Muscle layer of colon (tissue), 2 donors: ENCODE results near the gene HYAL3.

Source experiments
- H3K27ac ChIP-seq: one replicate; pipeline ENCODE4 v1.7.0; 2013; ENCODE audit warnings: low read depth, mild to moderate bottlenecking, low read length, moderate library complexity
- H3K27me3 ChIP-seq, 2 donors: one replicate each; pipeline ENCODE4 v1.7.0; 2013; ENCODE audit warnings: low read length in 2 of 2, mild to moderate bottlenecking in 2 of 2; ENCODE audit not compliant: insufficient read depth in 2 of 2, control insufficient read depth in 1 of 2
- H3K36me3 ChIP-seq: one replicate; pipeline ENCODE4 v1.7.0; 2013; ENCODE audit warnings: mild to moderate bottlenecking, low read length; ENCODE audit not compliant: insufficient read depth
- H3K4me1 ChIP-seq: one replicate; pipeline ENCODE4 v1.7.0; 2013; ENCODE audit warnings: mild to moderate bottlenecking, low read length; ENCODE audit not compliant: insufficient read depth
- H3K4me3 ChIP-seq, 2 donors: one replicate each; pipeline ENCODE4 v1.7.0; 2013; ENCODE audit warnings: low read length in 2 of 2, low read depth in 1 of 2, mild to moderate bottlenecking in 1 of 2, moderate library complexity in 1 of 2
- H3K9ac ChIP-seq: one replicate; pipeline ENCODE4 v1.7.0; 2013; ENCODE audit warnings: low read length
- H3K9me3 ChIP-seq: one replicate; pipeline ENCODE4 v1.7.0; 2013; ENCODE audit warnings: mild to moderate bottlenecking, low read length
- donor health status: abdominal sarcoma.
- donor health status: Adenocarcinoma of cecum.

Gene HYAL3

GRCh38 chr3:50270422-50271224 lies 28.6 kb downstream of the HYAL3 start:
- no peak overlapping the region for H3K9ac ChIP-seq
- H3K4me3 ChIP-seq: peak overlapping the region in 1 of 2 donors; percentile 79
- H3K36me3 ChIP-seq: peaks cover 7% of the 10 kb centered on the region
- H3K4me1 ChIP-seq: peaks cover 44% of the 10 kb centered on the region
- H3K27ac ChIP-seq: peak overlapping the region; percentile 77
- peaks cover 0 to 11% of the 10 kb centered on the region in 2 donors for H3K27me3 ChIP-seq
- no peaks in the 10 kb centered on the region for H3K9me3 ChIP-seq

- H3K27me3 ChIP-seq: peaks cover 0 to 6% of the 10 kb centered on the region in 2 donors
- H3K27ac ChIP-seq: peak overlapping the region; percentile 77
- no peaks in the 10 kb centered on the region for H3K9me3 ChIP-seq
- H3K4me3 ChIP-seq: peak overlapping the region in 1 of 2 donors; percentile 79
- peaks cover 7% of the 10 kb centered on the region for H3K36me3 ChIP-seq
- H3K9ac ChIP-seq: no peak overlapping the region
- H3K4me1 ChIP-seq: peaks cover 51% of the 10 kb centered on the region
Measured at GRCh38 chr3:50269977-50270413, 29.2 kb downstream of the HYAL3 start.

DNA sequence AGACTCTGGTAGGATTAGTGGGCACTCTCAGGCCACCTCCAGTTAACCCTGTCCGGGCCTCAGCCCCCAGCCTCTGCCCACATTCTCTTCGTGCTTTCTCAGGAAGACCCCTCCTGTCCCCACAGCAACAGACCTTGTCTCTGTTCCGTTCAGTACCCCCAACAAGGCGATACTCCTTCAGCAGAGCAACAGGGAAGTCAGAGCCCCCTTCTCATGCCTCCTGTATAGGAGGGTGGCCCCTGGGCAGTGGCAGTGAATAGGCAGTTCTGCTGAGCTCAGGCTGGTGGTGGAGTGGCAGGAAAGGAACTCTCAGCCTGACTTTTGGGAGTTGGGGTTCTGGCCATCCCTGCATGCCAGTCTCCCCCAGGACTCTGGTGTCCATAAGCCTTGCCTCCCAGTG lies 29.7 kb downstream of the HYAL3 start:
- Histone ChIP-seq H3K4me3 (peak overlapping the region; percentile 12 to 79), H3K9me3 (no peaks in the 10 kb centered on the region), H3K9ac (peak overlapping the region; percentile 66), H3K36me3 (peaks cover 7% of the 10 kb centered on the region), H3K4me1 (peaks cover 55% of the 10 kb centered on the region), H3K27me3 (peaks cover 0 to under 1% of the 10 kb centered on the region in 2 donors), H3K27ac (peak overlapping the region; percentile 77)

DNA sequence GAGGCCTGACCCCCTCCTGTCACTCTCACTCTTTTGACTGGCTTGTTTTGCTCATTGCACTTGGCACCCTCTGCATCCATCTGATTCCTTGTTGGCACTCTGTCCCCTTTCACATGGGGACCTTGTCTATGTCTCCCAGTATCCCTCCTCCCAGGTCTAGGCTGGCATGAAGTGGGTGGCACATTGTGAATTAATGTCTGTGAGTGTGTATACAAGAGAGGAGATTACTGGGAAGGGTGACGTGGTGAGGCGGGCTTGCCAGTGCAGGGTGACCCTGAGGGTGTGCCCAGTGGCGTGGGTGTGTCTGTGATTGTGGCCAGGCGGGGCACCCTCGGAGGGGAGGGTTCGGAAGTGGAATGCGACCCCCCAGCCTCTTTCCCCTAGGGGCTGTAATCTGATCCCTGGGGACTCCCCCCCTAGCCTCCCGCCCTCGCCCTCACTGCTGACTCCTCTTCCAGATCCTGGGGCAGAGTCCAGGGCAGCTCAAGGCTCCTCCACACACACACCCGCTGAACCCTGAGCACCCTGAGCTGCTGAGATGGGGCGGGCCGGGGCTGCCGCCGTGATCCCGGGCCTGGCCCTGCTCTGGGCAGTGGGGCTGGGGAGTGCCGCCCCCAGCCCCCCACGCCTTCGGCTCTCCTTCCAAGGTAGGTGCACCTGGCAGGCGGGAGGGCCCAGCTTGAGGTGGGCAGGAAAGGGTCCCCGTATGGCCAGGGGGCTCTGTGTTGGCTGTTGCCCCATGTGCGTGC lies 30.3 kb downstream of the HYAL3 start, which contains the start of gene SEMA3B:
TSS of gene SEMA3B (plus strand) at position 445 of the 749 bp plus-strand sequence. CDS start at position 539, 94 bp downstream.
- H3K27me3 ChIP-seq: no peaks in the 10 kb centered on the region
- H3K4me3 ChIP-seq: peak within 1 kb of the TSS; percentile 37 to 79
- H3K4me1 ChIP-seq: peaks cover 61% of the 10 kb centered on the region
- H3K27ac ChIP-seq: peak within 1 kb of the TSS; percentile 82
- H3K9ac ChIP-seq: peak within 1 kb of the TSS; percentile 91
- peaks cover 7% of the 10 kb centered on the region for H3K36me3 ChIP-seq
- H3K9me3 ChIP-seq: no peaks in the 10 kb centered on the region

GRCh38 chr3:50268276-50268675 lies 30.9 kb downstream of the HYAL3 start:
- peaks cover 7% of the 10 kb centered on the region for H3K36me3 ChIP-seq
- H3K4me3 ChIP-seq: peak overlapping the region; percentile 37 to 79
- H3K27ac ChIP-seq: peak overlapping the region; percentile 82
- peak overlapping the region; percentile 91 for H3K9ac ChIP-seq
- no peaks in the 10 kb centered on the region for H3K27me3 ChIP-seq
- H3K4me1 ChIP-seq: peaks cover 61% of the 10 kb centered on the region
- no peaks in the 10 kb centered on the region for H3K9me3 ChIP-seq

GRCh38 chr3:50267280-50267913 lies 31.8 kb downstream of the HYAL3 start:
- Histone ChIP-seq H3K4me3 (peak overlapping the region; percentile 37 to 79), H3K27ac (peak overlapping the region; percentile 82), H3K36me3 (peaks cover 7% of the 10 kb centered on the region), H3K4me1 (peaks cover 58% of the 10 kb centered on the region), H3K9ac (peak overlapping the region; percentile 91), H3K9me3 (no peaks in the 10 kb centered on the region), H3K27me3 (no peaks in the 10 kb centered on the region)

GRCh38 chr3:50266836-50267235 lies 32.4 kb downstream of the HYAL3 start:
- Histone ChIP-seq H3K27ac (peak overlapping the region; percentile 82), H3K4me1 (peaks cover 58% of the 10 kb centered on the region), H3K9me3 (no peaks in the 10 kb centered on the region), H3K9ac (peak overlapping the region; percentile 91), H3K27me3 (no peaks in the 10 kb centered on the region), H3K36me3 (peaks cover 7% of the 10 kb centered on the region), H3K4me3 (peak overlapping the region; percentile 37 to 79)

- Histone ChIP-seq H3K27ac (peak overlapping the region; percentile 82), H3K4me3 (peak overlapping the region in 1 of 2 donors; percentile 79), H3K27me3 (no peaks in the 10 kb centered on the region), H3K36me3 (peaks cover 2% of the 10 kb centered on the region), H3K9ac (no peak overlapping the region), H3K4me1 (peaks cover 65% of the 10 kb centered on the region), H3K9me3 (no peaks in the 10 kb centered on the region)
Measured at GRCh38 chr3:50266017-50266416, 33.2 kb downstream of the HYAL3 start.

GRCh38 chr3:50265571-50265970 lies 33.6 kb downstream of the HYAL3 start:
- peak overlapping the region; percentile 40 for H3K9ac ChIP-seq
- H3K36me3 ChIP-seq: no peaks in the 10 kb centered on the region
- H3K4me1 ChIP-seq: peaks cover 70% of the 10 kb centered on the region
- no peaks in the 10 kb centered on the region for H3K9me3 ChIP-seq
- H3K4me3 ChIP-seq: no peak overlapping the region
- no peaks in the 10 kb centered on the region for H3K27me3 ChIP-seq
- H3K27ac ChIP-seq: peak overlapping the region; percentile 82

GRCh38 chr3:50264964-50265485 lies 34.2 kb downstream of the HYAL3 start:
- H3K9me3 ChIP-seq: no peaks in the 10 kb centered on the region
- H3K4me1 ChIP-seq: peaks cover 66% of the 10 kb centered on the region
- H3K27ac ChIP-seq: peak overlapping the region; percentile 82
- H3K27me3 ChIP-seq: no peaks in the 10 kb centered on the region
- H3K9ac ChIP-seq: peak overlapping the region; percentile 40
- no peak overlapping the region for H3K4me3 ChIP-seq
- H3K36me3 ChIP-seq: no peaks in the 10 kb centered on the region
